ENCODE results near the gene TRAF4.
"Not testable (repeated sequence)": the region's sequence is repeated elsewhere in the genome, so short reads cannot be mapped to it uniquely, and the experiment has no call there.

Gene TRAF4

GRCh38 chr17:28733346-28733745, 10.5 kb upstream of the TRAF4 start:
- no peak for DNase-seq

GRCh38 chr17:28734712-28735241, 9.0 kb upstream of the TRAF4 start:
- DNase-seq, result no peak

- DNase-seq, result no peak
Observed at GRCh38 chr17:28735242-28735722, 8.5 kb upstream of the TRAF4 start.

- not testable (repeated sequence) for DNase-seq
Observed at GRCh38 chr17:28735913-28736769, 7.7 kb upstream of the TRAF4 start.

GRCh38 chr17:28737316-28737715, 6.5 kb upstream of the TRAF4 start:
- no peak for DNase-seq

GRCh38 chr17:28737770-28738679, 5.8 kb upstream of the TRAF4 start:
- no peak for DNase-seq

GRCh38 chr17:28738680-28739384, 5.0 kb upstream of the TRAF4 start:
- no peak for DNase-seq

GRCh38 chr17:28740406-28741357, 3.1 kb upstream of the TRAF4 start:
- no peak for DNase-seq

- DNase-seq, result no peak
Observed at GRCh38 chr17:28741358-28742349, 2.2 kb upstream of the TRAF4 start.

- DNase-seq, result peak; percentile 66
Observed at GRCh38 chr17:28744104-28744971, 527 bp downstream of the TRAF4 start.

- DNase-seq, result peak; percentile 25
Observed at GRCh38 chr17:28744972-28745785, 1.4 kb downstream of the TRAF4 start.

GRCh38 chr17:28745786-28746411, 2.1 kb downstream of the TRAF4 start:
- DNase-seq, result no peak

GRCh38 chr17:28746611-28747050, 2.8 kb downstream of the TRAF4 start:
- DNase-seq, result no peak

- no peak for DNase-seq
Observed at GRCh38 chr17:28747051-28747691, 3.4 kb downstream of the TRAF4 start.

- no peak for DNase-seq
Observed at GRCh38 chr17:28747801-28748750, 4.3 kb downstream of the TRAF4 start.

All from T-helper 9 cell (primary cell).